IPS-NIHi7 (cell line): ENCODE data around the gene TCF4.

Experiments
- DNase-seq: peaks from one replicate; pipeline ENCODE4 v3.0.0; 2012; ENCODE audit warnings: mixed read lengths; ENCODE audit errors: extremely low spot score

The TCF4 gene

GRCh38 chr18:55179835-55180234 is 408.2 kb downstream of the TCF4 start:
- no peak for DNase-seq

- DNase-seq, result no peak
Observed at GRCh38 chr18:55179425-55179824, 408.6 kb downstream of the TCF4 start.

- no peak for DNase-seq
Observed at GRCh38 chr18:55173291-55173690, 414.7 kb downstream of the TCF4 start.
